ENCODE measurements around the gene ESRRG.

The ESRRG gene

DNA sequence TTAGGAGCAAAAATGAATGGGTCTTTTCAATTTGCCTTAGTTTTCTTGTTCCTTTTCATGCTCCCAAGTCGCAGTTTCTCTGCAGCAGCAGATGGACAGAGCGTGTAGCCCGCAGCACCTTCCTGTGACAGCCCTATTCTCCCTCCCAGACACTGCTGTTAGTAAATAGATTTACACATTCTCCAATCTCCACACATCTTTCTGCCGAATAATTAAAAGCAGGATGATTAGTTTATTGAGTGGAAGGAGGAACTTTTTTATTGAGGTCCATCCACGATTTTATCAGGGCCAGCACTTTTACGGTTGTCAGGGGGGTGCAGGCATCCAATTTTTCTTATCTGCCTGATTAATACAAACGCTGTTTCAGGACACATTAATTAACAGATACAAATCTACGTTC is 201.8 kb downstream of the ESRRG start:
- no peaks in the 10 kb centered on the region for H3K36me3 Mint-ChIP-seq (ENCODE audit: low read depth)
- intact Hi-C loops (cut with micrococcal nuclease), result no loop called here
- H3K9me3 Mint-ChIP-seq, result no peaks in the 10 kb centered on the region
- H3K4me1 Mint-ChIP-seq (ENCODE audit: low read depth), result no peaks in the 10 kb centered on the region
- H3K27ac Mint-ChIP-seq, result no peak overlapping the region
- H3K4me3 Mint-ChIP-seq, result no peak overlapping the region
- no peaks in the 10 kb centered on the region for H3K27me3 Mint-ChIP-seq

DNA sequence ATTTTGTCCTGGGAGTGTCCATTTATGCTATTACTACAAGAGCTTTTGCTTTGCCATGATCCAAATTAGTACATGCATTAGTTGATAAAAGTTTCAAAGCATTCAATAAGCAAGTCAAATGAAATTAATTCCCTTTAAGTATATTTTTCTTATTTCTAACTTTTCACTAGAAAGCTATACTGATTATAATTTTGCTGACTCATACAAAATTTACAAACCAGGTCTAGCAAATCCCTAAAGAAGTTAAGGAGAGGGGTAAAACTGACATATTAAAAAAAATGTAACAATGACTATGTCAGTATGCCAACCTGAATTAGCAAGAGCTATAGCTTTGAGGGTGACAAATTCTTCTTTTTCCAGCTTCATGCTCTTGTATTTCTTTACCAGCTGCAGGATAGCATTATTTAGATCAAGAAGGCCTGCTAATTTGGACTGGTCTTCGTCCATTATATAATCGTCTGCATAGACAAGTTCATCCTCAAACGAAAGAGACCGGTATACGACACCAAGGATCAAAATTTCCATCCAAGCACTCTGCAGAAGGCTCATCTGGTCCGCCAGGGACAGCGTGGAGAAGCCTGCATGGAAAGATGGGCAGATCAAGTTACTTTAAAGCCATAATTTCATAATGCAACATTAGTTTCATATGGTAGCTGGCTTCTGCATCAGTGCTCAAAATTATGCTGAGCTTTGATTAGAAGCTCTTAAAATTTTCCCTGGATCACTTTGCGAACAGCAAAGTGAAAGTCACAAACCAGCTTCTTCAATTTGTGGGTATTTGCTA is 204.2 kb downstream of the ESRRG start:
- H3K4me1 Mint-ChIP-seq (ENCODE audit: low read depth), result no peaks in the 10 kb centered on the region
- H3K4me3 Mint-ChIP-seq, result no peak overlapping the region
- H3K27me3 Mint-ChIP-seq, result no peaks in the 10 kb centered on the region
- H3K36me3 Mint-ChIP-seq (ENCODE audit: low read depth), result no peaks in the 10 kb centered on the region
- H3K27ac Mint-ChIP-seq, result no peak overlapping the region
- intact Hi-C loops (cut with micrococcal nuclease), result no loop called here
- H3K9me3 Mint-ChIP-seq, result no peaks in the 10 kb centered on the region

DNA sequence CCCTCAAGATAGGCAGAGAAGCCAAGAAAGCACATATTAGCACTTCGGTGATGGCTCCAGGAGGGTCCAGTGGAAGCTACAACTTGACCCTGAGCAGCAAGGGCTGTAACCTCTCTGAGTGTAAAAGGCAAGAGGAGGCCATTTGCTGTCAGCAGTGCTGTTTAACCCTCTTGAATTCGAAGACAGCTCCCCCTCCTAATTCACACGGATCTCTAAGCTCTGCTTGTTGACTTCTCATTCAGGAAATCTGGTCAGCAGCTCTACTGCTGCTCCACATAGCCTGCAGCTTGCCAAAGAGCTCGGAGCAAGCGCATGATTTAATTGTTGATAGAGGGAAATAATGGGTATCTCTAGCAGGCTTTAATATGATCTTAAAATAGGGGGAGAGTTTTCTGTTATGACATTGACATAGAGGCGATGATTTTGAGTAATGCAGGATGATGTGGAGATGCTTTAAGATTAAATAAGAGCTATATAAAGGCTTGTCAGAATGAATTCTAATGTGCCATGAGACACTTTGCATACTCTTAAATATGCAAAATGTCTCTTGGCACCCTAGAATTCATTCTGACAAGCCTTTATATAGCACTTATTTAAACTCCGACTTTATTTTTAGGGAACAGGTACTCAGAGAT is 220.6 kb downstream of the ESRRG start:
- H3K36me3 Mint-ChIP-seq (ENCODE audit: low read depth), result no peaks in the 10 kb centered on the region
- no peaks in the 10 kb centered on the region for H3K9me3 Mint-ChIP-seq
- no peaks in the 10 kb centered on the region for H3K27me3 Mint-ChIP-seq
- intact Hi-C loops (cut with micrococcal nuclease), result no loop called here
- H3K4me3 Mint-ChIP-seq, result no peak overlapping the region
- H3K4me1 Mint-ChIP-seq (ENCODE audit: low read depth), result no peaks in the 10 kb centered on the region
- H3K27ac Mint-ChIP-seq, result no peak overlapping the region

DNA sequence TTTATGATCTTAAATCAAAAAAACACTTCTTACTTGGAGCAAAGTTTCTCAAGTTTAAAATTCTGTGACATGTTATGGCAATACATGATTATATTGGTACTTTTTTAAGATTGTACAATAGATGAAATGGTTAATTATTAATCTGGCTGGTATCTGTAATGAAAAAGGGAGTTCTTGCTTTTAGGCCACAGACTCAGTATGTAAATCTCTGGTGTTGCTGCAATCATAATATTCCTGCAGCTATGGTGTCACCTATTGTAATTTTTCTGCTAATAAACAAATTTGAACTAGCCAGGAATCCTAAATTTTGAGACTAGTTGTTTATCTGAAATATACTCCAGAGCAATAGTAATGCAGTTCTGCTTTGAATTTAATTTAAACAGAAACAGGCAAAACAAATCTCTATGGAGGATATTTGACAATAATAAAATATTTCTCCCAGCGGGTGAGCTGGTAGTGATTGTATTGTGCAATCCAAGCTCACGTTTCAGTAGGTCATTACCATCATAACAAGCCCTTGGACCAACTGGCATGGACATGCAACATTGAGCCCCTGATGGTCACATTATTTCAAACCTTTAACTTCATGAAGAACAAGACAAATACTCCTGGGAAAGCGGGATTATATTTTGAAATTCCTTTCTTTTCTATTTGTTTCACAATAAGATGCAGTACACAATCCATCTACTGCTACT is 222.8 kb downstream of the ESRRG start:
- no peaks in the 10 kb centered on the region for H3K9me3 Mint-ChIP-seq
- no peak overlapping the region for H3K4me3 Mint-ChIP-seq
- H3K4me1 Mint-ChIP-seq (ENCODE audit: low read depth), result no peaks in the 10 kb centered on the region
- no peaks in the 10 kb centered on the region for H3K27me3 Mint-ChIP-seq
- intact Hi-C loops (cut with micrococcal nuclease), result no loop called here
- H3K36me3 Mint-ChIP-seq (ENCODE audit: low read depth), result no peaks in the 10 kb centered on the region
- no peak overlapping the region for H3K27ac Mint-ChIP-seq

DNA sequence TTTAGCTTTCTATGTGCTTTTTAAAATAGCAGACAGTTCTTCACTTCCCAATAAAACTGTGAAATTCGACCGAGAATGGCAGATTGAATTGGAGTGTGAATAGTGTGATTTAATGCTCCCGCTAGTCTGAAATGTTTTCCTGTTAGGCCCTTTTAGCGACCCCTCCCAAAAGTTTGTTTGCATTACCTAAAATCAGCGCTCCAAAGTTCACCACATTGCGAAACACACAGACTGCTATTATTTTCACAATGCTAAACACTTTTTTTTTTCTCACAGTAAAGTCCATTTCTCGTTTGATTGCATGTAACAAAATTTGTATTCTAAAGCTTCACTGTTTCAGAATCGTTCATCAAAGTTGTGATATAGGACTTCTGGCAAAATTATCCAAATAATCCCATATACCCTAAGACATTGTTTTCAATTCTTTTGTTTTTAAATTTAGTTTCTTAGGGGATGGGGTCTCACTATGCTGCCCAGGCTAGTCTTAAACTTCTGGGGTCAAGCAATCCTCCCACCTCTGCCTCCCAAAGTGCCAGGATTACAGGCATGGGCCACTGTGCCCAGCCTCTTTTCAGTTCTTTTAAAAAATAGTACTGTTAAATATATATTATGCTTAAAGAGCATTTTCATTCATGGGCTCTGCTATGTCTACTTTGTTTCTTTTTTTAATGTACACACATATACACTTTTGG is 223.5 kb downstream of the ESRRG start:
- Mint-ChIP-seq H3K36me3 (ENCODE audit: low read depth) (no peaks in the 10 kb centered on the region), H3K27ac (no peak overlapping the region), H3K4me3 (no peak overlapping the region), H3K4me1 (ENCODE audit: low read depth) (no peaks in the 10 kb centered on the region), H3K9me3 (no peaks in the 10 kb centered on the region), H3K27me3 (no peaks in the 10 kb centered on the region)
- intact Hi-C loops (cut with micrococcal nuclease), result no loop called here

DNA sequence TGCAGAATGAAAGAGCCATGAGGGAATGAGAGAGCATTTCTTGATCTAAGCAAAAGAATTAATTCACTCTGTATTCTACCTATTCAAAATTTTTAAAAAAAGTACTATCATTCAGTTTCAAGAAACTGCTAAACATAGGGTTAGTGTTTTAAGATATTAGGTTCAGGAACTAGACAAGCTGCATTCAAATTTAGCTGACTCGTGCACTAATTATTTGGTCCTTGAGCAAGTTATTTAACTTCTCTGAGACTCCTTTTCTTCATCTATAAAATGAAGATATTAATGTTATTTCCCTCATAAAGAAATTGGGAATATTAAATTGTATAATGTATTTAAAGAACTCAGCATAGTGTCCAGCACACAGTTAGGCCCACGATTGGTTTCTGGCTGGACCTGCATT is 225.0 kb downstream of the ESRRG start:
- intact Hi-C loops (cut with micrococcal nuclease), result no loop called here
- no peaks in the 10 kb centered on the region for H3K4me1 Mint-ChIP-seq (ENCODE audit: low read depth)
- no peaks in the 10 kb centered on the region for H3K27me3 Mint-ChIP-seq

DNA sequence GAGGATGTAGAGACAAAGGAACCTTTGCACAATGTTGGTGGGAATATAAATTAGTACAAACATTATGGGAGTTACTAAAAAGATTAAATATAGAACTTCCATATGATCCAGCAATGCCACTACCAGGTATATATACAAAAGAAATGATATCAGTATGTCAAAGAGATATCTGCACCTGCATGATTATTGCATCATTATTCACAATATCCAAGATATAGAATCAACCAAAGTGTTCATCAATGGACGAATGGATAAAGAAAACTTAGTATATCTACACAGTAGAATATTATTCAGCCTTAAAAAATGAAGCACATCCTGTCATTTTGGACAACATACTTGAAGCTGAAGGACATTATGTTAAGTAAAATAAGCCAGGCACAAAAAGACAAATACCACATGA is 238.2 kb downstream of the ESRRG start:
- H3K4me1 Mint-ChIP-seq (ENCODE audit: low read depth), result no peaks in the 10 kb centered on the region
- H3K4me3 Mint-ChIP-seq, result no peak overlapping the region
- H3K27ac Mint-ChIP-seq, result no peak overlapping the region
- H3K27me3 Mint-ChIP-seq, result no peaks in the 10 kb centered on the region
- intact Hi-C loops (cut with micrococcal nuclease), result no loop called here
- peaks cover 46% of the 10 kb centered on the region for H3K9me3 Mint-ChIP-seq
- no peaks in the 10 kb centered on the region for H3K36me3 Mint-ChIP-seq (ENCODE audit: low read depth)

More for the DNA sequence above, 225.0 kb downstream of the ESRRG start:
- Mint-ChIP-seq H3K27ac (no peak overlapping the region), H3K4me3 (no peak overlapping the region), H3K9me3 (peaks cover 8% of the 10 kb centered on the region), H3K36me3 (ENCODE audit: low read depth) (no peaks in the 10 kb centered on the region)

DNA sequence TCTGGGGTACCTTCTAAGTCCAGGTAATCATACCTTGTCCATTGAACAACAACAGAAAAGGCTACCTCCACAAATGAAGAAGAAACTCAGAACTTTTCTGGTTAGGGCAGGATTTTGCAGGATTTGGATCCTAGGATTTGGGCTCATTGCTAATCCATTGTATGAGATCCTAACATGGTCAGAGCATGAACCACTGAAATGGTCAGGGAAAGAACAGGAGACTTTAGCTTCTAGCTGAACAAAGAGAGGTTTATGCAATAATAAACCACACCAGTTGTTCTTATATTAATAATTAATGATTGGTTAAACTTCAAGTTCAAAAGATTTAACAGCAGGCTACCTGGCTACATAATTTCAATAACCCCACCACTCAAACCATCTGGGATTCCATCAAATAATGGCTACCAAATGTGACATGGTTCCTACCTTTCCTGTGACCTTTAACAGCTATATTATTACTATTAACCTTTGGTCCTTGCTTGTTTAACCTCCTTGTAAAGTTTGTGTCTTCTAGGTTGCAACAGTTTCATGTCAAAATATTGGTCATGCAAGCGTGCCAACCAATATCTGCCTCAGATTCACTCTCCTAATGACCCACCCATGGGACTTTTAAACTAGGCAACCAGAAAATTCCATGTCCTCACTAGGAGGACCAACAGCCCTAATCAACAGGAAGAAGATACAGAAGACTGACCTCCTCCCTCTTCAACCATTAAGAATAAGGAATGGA is 239.4 kb downstream of the ESRRG start:
- intact Hi-C loops (cut with micrococcal nuclease), result no loop called here
- Mint-ChIP-seq H3K36me3 (ENCODE audit: low read depth) (no peaks in the 10 kb centered on the region), H3K4me1 (ENCODE audit: low read depth) (no peaks in the 10 kb centered on the region), H3K27me3 (no peaks in the 10 kb centered on the region), H3K27ac (no peak overlapping the region), H3K9me3 (peaks cover 48% of the 10 kb centered on the region), H3K4me3 (no peak overlapping the region)

DNA sequence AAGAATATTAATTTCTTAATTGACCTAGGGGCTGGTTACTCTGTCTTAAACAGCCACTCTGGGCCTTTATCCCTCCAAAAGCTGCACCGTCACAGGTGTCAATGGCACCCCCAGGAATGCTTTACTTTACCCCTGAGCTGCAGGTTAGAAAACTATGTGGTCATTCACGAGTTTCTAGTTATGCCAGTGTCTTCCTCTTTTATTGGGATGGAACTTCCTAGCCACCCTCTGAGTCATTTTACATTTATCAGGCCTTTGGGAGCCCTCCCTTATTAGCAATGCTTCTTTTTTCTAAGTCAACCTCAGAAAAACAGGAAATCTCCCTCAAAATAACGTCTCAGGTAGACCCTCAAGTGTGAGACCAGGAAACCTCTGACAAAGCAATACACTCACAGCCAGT is 240.6 kb downstream of the ESRRG start:
- Mint-ChIP-seq H3K4me3 (no peak overlapping the region), H3K27me3 (no peaks in the 10 kb centered on the region), H3K36me3 (ENCODE audit: low read depth) (no peaks in the 10 kb centered on the region), H3K9me3 (peaks cover 48% of the 10 kb centered on the region), H3K4me1 (ENCODE audit: low read depth) (no peaks in the 10 kb centered on the region), H3K27ac (no peak overlapping the region)
- intact Hi-C loops (cut with micrococcal nuclease), result no loop called here

DNA sequence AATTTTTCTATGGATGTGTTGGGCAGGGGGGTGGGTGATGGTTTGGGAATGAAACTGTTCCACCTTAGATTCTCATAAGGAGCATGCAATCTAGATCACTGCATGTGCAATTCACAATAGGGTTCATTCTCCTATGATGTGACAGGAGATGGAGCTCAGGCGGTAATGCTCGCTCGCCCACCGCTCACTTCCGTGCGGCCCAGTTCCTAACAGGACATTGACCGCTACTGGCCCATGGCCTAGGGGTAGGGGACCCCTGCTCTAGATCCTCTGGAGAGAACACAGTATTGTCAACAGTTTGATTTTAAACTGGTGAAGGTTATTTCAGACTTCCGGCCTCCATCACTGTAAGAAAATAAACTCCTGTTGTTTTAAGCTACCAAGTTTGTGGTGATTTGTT is 245.0 kb downstream of the ESRRG start:
- no peak overlapping the region for H3K4me3 Mint-ChIP-seq
- no peaks in the 10 kb centered on the region for H3K36me3 Mint-ChIP-seq (ENCODE audit: low read depth)
- no peak overlapping the region for H3K27ac Mint-ChIP-seq
- intact Hi-C loops (cut with micrococcal nuclease), result no loop called here
- H3K4me1 Mint-ChIP-seq (ENCODE audit: low read depth), result no peaks in the 10 kb centered on the region
- H3K9me3 Mint-ChIP-seq, result peaks cover 35% of the 10 kb centered on the region
- no peaks in the 10 kb centered on the region for H3K27me3 Mint-ChIP-seq

DNA sequence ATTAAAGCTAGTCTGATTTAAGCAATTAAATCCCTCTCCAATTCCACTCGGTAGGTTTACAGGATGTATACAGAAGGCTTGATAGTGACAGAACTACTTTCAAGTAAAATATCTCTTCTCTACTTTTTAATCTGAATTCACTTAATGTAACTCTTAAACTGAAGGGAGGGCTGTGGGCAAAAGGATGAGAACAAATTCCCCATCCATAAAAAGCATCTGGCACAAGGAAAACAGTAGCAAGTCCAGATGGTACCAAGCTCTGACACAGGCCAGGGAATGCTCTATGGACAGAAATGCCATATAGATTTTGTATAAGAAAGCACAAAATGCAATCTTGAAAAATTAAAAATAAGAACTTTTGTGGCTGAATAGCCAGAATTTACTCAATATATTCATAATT is 246.9 kb downstream of the ESRRG start:
- Mint-ChIP-seq H3K36me3 (ENCODE audit: low read depth) (no peaks in the 10 kb centered on the region), H3K4me1 (ENCODE audit: low read depth) (no peaks in the 10 kb centered on the region), H3K27ac (no peak overlapping the region), H3K9me3 (peaks cover 23% of the 10 kb centered on the region), H3K27me3 (no peaks in the 10 kb centered on the region), H3K4me3 (no peak overlapping the region)
- intact Hi-C loops (cut with micrococcal nuclease), result no loop called here

DNA sequence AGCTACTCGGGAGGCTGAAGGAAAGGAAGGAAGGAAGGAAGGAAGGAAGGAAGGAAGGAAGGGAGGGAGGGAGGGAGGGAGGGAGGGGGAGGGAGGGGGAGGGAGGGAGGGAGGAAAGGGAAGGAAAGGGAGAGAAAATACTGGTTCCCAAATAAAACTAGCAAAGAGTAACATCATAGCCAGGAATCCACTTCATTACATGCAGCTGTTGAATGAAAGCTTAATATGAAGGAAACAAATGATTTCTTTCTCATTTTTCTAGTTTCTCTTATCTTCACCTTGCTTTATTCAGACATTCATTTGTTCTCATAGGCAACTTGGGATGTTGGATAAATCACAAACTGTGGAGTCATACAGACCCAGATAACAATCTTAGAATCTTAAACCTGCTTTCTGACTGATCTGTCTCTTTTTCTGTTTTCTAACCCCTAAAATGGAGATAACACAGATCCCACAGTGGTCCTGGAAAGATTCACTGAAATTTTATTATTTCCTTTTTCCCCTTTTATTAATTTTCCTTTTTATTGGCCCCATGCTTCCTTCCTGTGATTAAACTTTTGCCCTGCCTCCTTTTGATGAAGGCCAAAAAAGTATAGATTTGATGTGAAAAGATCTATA is 247.5 kb downstream of the ESRRG start:
- H3K27ac Mint-ChIP-seq, result no peak overlapping the region
- H3K9me3 Mint-ChIP-seq, result peaks cover 17% of the 10 kb centered on the region
- intact Hi-C loops (cut with micrococcal nuclease), result no loop called here
- no peaks in the 10 kb centered on the region for H3K27me3 Mint-ChIP-seq
- H3K36me3 Mint-ChIP-seq (ENCODE audit: low read depth), result no peaks in the 10 kb centered on the region
- H3K4me1 Mint-ChIP-seq (ENCODE audit: low read depth), result no peaks in the 10 kb centered on the region
- H3K4me3 Mint-ChIP-seq, result no peak overlapping the region

DNA sequence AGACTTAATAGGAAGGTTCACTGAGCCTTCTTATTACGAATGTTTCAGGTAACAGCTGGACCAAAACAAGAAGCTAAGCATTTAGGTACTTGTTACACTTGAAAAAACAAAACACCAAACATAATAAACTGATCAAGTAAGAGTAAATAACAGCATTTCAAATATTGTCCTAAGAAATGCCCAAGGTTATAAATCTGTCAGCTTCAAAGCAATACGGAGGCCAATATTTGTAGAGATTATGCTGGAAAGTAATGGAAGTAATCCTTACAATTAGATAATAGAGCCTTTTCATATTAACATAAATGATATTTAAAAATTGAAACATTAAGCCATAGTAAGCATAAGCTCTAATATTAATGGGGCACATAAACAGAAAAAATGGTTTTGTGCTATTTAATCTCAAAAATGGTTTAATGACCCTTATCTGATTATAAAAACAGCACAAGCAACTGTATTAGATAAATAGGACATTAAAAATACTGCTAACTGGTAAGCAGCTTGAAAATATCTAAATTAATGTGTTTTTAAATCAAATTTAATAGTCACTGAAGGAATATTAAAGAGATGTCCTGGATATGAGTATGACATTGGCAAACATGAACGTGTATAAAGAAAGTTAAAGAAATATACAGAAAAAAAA is 256.9 kb downstream of the ESRRG start:
- Mint-ChIP-seq H3K4me1 (ENCODE audit: low read depth) (no peaks in the 10 kb centered on the region), H3K36me3 (ENCODE audit: low read depth) (no peaks in the 10 kb centered on the region), H3K4me3 (no peak overlapping the region), H3K9me3 (no peaks in the 10 kb centered on the region), H3K27me3 (no peaks in the 10 kb centered on the region), H3K27ac (no peak overlapping the region)
- intact Hi-C loops (cut with micrococcal nuclease), result no loop called here

Measured in dendritic cell treated with granulocyte-macrophage colony-stimulating factor and Interleukin-4, amounts not matched to agents 40 ng/mL and 50 ng/mL, for 4 days (primary cell).